Activated CD8-positive, alpha-beta memory T cell treated with anti-CD3 and anti-CD28 coated beads, Interleukin-2, amount 50 U/mL, for 1 hour (primary cell): ENCODE data around the gene MYL10.
"Not testable (repeated sequence)": the region's sequence is repeated elsewhere in the genome, so short reads cannot be mapped to it uniquely, and the experiment has no call there.

Source experiments
- DNase-seq: peaks from one replicate; pipeline ENCODE4 v3.0.0-alpha.2; 2020; ENCODE audit errors: extremely low read depth

Gene MYL10

DNA sequence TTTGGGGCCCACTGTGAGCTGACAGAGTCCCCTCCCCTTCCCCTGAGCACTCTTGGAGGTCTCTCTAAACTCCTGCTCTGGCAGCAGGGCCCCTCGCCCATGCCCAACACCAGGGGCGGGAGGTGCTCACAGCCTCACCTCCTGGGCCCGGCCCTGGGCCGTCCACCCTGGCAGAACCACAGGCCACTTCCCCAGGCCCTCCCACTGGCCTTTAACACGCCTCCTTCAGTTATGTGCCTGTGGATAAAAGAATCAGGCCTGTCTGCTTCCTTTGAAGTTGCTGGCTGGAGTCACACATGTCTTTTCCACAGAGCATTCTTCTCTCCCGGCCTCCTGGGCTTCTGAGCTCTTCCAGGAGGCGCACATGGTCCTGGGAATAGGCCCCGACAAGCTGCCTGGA lies 10.2 kb downstream of the MYL10 start:
- no peak for DNase-seq

DNA sequence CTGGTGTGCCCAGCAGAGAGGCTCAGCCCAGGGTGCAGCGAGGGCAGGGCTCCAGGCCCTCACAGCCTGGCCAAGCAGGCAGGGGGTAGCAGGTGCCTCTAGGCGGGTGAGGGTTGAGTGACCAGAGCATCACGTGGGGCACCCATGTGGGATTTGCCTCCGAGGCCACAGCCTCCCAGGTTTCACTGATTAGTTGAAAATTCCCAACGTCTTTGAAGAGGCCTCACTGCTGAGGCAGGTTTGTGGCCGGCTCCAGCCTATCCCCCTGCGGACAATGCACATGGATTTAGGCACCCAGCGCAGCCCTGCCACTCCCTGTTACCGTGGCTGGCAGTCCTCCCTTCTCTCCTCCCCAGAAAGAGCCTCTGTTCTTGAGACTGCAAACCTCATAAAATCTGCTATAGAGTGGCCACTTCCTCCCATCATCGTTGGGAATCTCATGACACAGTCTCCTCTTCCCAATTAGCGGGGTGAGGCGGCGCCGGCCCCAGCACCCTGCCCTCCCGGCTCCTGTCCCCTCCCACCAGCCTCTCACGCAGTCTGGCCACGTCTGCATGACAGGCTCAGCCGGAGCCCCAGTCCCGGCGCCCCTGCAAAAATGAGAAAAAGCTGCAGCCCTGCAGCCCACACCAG lies 10.8 kb downstream of the MYL10 start:
- DNase-seq: no peak

DNA sequence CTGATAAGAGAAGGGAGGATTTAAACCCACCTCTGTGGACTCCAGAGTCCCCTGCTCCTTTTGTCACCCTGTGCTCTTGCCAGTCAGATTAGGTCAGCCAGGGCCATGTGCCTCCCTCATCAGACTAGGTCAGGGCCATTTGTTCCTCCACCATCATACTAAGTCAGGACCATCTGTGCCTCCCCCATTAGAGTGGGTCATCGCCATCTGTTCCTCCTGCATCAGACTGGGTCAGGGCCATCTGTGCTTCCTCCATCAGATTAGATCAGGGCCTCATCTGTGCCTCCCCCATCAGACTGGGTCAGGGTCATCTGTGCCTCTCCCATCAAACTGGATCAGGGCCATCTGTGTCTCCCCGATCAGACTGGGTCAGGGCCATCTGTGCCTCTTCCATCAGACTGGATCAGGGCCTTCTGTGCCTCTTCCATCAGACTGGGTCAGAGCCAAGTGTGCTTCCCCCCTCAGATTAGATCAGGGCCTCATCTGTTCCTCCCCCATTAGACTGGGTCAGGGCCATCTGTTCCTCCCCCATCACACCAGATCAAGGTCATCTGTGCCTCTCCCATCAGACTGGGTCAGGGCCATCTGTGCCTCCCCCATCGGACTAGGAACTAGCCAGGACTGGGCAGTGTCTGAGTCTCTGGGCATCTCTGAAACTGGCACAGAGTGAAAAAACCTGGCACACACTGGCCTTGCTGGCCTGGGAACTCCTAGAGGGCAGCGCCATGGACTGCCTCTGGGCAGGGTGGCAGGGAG lies 11.5 kb downstream of the MYL10 start:
- no peak for DNase-seq

DNA sequence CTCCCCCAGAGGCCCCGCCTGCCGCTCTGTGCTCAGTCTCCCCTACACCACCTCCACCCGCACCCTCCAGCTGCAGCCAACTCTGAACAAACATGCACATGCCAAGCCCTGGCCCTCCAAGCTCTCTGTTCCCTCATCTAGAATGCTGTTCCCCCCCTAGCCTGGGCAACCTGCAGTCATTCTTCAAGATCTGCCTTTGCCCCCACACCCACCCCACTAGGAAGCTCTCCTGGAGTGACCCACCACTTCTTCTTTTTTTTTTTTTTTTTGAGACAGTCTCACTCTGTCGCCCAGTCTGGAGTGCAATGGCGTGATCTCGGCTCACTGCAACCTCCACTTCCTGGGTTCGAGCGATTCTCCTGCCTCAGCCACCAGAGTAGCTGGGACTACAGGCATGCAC lies 13.7 kb downstream of the MYL10 start:
- DNase-seq: no peak

DNA sequence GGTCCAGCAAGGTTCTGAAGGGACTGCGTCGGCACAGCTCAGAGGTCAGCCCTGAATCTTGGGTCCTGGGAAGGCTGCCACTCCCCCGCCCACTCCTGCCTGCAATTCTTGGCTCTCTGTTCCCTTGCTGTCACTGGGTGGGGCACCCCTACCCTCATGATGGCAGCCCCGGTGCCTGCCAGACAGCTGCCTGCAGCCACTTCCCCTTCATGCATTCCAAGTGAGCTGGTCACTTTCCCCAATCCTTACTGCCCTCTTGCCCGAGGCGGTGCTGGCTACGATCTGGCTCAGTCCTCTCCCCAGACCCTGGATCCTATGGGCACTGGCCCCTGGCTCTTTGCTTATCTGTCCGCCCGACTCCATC lies 14.2 kb downstream of the MYL10 start:
- DNase-seq: no peak

DNA sequence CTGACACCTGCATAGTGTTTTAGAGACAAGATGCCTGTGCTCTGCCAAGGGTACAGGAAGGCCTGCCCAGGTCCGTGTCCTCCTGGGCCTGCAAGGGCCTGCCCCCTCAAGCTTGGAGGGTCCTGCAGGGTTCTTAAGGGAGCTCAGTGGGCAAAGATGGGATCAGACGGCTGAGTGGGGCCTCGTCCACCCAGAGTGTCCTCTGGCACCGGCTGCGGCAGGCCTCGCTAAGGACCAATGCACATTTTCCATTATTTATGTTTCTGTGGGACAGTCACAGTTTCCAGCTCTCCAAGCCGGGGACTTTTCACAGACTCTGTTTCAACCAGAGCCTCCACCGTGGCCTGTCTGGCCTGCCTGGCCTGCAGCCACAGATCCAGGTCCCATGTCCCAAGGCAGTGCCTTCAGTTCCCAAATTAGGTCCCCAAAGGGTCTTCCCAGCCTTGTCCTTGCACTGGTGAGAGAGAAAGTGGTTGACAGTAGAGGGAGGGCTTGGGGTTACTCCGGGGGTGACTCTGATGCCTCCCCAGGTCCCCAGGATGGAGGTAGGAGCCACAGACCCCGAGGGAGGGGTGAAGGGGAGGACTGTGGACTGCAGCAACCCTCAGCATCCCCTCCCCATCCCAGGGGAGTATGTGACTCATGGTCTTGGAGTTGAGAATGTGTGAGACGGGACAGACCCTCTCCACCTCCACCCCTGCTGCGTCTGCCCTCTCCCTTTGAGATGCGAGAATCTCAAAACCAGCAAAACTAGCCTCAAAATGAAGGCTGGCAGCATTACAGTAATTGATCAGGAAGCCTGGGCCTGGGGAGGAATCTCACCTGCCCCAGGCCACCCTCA lies 14.8 kb downstream of the MYL10 start:
- DNase-seq: no peak

DNA sequence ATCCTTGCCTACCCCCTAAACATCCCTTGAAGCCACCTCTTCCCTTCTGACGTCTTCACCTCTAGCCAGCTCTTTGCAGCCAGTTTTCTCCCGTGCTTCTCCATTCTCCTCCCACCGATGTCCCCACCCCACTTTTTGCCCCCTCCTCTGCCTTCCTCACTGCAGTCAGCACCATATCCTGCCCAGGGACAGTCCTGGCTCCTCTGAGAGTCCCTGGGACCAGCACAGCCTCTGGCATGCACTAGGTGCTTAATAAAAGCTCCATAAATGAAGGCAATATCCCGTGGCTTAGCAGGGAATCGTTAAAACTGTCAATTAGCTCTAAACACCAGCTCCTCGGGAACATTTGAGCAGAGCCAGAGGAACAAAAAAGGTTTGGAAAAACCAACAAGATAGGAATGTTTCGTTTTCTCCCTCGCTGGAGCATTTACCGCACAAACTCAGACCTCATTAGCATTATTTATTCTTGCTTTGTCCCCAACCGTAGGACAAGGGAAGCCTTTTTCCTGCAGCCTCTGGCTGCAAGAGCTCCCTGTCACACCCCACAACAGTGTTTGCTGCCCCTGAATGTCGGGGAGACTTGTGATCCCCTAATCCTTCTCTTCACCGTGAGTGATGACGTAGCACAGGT lies 16.1 kb downstream of the MYL10 start:
- DNase-seq: no peak

DNA sequence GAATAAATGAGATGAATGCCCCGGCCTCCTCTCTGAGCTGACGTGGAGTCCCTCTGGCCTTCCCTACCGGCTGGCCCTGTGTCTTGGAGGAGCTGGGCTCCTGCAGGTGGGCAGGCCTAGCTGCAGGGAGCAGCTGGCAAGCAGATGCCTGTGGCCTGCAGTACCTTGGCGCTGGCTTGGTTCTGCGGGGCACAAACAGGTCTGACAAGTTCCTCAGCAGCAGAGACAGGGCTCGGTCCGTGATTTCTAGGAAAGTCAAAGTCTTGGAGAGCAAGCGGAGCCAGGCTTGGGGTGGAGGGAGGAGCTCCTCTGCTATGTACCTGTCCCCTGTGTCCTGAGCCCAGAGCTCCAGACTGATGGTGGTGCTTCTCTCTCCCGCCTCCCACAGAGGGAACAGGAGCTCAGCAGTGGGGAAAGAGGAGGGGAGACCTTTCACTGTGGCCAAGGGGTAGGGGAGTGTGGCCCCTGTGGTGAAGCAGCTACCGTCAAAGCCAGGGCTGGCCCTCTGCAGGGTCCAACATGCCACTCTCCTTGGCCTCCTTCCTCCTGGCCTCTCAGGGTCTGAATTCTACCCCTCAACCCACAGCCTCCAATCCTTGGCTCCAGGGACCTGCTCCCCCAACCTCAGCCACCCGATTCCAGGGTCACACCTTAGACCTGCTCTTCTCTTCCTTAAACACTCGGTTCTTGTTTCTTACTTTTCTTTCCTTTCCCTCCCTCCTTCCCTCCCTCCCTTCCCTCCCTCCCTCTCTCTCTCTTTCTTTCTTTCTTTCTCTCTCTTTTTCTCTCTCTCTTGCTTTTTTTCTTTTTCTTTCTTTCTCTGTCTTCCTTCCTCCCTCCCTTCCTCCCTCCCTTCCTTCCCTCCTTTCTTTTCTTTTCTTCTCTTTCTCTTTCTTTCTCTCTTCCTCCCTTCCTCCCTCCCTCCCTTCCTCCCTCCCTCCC lies 20.1 kb downstream of the MYL10 start:
- no peak for DNase-seq

DNA sequence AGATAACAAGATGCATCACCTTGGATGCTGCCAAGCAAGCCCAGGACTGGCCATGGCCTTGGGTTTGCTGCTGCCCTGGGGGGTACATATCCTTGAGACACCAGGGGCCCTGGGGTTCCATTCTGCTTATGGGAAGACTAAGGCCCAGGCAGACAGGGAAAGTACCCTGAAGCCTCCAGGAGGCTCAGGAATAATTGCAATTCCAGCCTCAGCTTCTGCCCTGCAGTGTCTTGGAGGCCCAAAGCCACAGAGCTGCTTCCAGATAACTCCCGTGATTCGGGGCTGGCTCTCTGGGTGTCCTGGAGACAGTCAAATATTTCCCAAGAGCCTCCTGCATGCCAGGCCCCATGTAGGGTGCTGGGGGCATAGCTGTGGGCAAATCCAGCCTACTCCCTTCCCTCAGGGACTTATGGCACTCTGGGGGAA lies 22.6 kb downstream of the MYL10 start:
- no peak for DNase-seq

DNA sequence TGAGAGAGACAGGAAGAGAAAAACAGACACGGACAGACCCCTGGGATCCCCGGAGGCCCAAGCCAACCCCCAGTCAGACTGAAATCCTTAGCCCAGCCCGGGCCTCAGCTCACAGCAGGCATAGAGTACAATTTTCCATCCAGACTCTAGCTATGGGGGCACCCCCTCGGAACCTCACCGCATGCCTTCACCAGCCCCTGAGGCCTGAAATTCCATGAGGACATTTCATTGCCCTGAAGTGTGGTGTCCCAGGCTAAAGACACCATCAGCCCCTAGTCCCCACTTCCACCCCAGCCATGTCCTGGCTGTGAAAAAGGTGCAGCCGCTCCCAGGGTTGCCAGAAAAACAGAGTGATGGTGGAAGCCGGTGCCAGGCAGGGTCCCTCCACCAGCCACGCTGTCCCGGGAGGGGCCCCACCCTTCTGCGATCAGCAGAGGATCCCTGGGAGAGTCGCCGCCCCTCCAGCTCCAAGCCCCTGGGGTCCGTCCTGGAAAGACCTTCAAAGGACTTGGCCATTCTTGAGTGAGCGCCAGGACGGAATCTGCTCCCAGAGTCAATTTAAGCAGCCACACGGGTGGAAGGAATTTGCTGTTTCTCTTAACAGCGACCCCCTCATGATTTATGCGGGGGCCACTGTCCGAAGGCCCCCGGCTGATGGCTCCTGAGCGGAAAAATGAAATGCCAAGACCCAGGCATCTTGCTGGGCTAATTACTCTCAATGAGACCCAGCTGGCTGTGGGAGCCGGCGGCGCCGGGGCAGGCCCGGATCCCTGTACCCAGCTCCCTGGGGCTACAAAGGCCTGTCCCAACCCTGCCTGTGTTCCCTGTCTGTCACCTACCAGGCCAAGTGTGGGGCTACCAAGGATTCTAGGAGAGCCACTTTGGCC lies 23.2 kb downstream of the MYL10 start:
- no peak for DNase-seq

DNA sequence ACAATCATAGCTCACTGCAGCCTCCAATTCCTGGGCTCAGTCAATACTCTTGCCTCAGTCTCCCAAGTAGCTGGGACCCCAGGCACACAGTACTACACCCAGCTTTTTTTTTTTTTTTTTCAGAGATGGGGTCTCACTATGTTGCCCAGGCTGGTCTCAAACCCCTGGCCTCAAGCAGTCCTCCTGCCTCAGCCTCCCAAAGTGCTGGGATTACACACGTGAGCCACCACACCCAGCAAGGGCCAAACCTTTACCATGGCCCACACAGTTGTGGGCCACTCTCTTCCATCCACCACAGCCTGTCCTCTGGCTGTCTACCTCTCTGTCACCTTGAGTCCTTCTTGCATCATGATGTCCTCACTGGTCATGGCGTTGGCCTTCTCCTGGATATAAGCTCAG lies 24.2 kb downstream of the MYL10 start:
- not testable (repeated sequence) for DNase-seq

DNA sequence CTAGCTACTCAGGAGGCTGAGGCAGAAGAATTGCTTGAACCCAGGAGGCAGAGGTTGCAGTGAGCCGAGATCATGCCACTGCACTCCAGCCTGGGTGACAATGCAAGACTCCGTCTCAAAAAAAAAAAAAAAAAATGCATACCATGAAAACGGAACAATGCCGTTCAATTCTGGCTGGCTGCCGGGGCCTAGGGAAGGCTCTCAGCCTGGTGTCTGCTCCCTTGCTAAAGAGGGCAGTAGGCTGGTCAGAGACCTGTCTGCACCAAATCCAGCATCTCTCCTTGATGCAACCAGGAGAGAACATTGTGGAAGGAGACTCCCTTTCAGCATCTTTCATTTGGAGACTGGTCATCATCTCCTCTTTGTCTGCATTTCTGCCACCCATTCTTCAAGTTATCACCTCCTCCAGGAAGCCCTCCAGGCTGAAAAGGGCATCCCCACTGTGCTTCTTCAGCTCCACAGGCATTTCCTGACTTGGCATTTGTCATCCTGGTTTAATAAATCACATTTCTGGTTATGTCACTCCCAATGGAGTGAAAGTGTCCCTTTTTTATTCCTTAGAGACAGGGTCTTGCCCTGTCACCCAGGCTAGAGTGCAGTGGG lies 24.7 kb downstream of the MYL10 start:
- DNase-seq: no peak

DNA sequence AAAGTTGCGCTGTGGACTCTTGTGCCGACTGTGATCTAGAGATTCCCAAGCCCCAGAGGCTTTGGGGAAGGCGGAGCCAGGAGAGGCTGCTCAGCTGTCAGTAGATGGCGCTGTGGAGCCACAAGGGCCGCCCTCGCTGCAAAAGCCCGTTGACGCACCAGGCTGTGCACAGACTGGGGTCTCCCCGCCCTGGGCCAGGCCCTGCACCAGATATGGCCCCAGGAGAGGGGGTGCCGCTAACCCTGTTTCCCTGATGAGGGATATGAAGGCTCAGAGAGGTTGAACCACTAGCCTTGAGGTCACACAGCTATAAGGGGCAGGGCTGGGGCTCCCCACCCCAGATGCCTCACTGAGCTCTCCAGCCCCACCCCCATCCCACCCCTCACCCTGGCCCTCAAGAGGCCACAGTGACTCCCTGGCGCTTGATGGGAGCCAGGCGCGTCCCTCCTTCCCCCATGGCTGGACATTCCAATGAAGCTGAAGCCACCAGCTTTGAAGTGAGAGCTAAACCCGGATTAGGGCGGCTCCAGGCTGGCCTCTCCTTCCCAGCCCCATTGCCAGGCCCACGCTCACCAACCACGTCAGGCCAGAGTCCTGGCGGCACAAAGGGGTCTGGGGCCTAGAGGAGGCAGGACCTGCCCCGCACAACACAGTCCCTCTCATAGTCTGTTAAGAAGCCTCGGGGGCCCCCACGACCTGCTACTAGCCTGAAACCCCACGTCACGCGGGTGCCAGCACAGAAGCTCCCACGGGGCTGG lies 26.4 kb downstream of the MYL10 start:
- DNase-seq: peak; percentile 4

DNA sequence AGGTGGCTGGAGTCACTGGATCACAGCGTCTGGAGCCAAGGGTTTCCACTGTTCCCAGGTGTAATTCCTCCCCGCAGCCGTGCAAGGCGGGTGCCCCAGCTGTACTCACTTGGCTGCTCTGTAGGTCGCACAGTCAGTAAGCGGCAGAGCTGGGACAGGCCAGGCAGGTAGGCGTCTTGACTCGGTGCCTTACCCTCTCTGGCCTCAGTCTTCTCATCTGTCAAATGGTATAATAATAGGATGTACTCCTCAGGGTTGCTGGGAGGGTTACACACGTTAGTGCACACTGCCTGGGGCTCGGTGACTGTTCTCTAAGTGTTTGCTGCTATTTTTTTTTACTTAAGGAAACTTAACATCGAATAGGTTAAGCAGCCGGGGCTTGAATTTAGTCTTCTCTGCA lies 27.0 kb downstream of the MYL10 start:
- no peak for DNase-seq

DNA sequence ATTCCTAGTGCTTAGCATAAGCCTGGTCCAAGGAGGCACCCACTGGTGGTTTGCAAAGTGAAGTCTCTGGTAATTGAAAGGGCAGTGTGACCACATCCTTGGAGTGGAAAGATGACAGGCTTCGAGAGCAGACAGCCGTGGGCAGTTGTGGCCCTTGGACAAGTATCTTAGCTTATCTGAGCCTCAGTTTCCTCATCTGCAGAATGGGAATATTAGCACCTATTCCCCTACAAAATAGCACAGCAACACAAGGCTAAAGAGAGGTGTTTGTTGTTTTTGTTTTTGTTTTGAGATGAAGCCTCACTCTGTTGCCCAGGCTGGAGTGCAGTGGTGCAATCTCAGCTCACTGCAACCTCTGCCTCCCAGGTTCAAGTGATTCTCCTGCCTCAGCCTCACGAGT lies 29.3 kb downstream of the MYL10 start:
- DNase-seq: no peak

DNA sequence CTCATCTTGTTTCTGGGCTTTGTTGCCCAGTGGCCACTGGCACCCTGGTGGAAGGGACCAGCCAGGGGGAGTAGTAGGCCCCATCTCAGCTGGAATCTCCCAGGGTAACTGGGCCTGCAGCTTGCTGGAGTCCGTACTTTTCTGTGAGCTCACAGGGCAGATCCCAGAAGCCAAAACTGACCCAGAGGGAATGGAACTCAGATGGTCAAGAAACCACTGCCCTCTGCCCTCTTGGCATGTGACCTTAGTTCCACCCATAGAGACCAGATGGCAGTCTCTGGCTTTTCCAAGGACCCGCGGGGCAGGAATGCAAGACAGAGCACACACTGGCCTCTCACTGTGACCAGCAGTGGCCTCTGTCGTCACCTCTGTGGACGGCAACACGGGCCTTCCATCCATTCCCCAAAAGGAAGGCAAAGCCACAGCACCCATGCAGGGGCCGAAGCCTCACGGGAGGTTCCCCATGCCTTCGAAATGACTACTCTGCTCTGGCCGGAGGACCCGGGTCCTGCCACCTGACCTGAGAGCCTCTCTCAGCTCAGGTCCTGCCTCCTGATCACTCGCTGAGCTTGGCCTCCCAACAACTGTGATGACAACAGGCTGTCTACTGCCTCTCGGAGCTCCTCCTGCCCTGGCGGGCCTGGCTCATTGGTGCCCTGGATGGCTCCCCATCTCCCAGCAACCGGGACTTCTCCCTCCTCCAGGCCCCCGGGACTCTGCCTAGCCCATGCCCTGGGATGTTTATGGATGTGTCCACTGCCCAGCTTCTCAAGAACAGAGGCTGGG lies 29.9 kb downstream of the MYL10 start:
- DNase-seq: no peak

DNA sequence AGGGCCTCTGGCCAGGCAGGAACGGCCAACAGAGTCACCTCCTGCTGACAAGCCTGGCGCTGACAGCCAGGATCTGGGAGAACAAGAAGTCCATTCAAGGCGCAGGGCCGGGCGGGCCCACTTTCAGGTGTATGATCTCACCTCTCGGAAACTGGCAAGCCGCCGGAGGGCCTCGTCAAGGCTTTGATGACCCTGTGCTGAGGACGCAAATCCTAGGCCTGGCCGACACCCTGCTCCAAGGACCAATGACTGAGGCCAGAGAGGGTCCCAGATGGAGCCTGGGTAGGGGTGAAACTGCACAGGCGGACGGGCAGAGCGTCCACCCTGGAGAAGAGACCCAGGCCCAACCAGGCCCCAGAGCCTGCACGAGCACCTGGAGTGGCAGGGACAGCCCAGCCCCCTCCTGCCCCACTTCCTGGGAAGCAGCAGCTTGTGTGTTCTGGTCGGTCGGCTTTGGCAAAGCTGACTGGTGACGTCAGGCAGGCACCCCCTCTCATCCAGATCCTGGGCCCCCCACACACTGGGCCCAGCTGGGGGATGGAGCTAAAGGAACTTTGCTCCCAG lies 30.6 kb downstream of the MYL10 start:
- DNase-seq: no peak

DNA sequence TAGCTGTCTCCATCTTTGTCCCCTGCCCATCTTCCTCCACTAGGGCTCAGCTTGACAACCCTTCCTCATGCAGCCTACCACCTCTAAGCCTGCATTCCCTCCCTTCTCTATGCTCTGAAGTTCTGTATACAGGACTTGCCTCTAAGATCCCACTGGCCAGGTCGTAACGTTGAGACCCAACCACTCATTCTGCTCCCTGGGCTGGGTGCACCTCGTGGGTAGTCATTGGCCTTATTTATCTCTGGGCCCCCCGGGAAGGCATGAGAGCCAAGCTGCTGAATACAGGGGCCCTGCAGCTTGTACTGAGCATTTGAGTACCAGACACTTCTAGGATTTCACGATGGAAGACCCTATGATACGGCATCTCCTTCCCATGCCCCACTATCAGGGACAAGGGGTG lies 31.2 kb downstream of the MYL10 start:
- DNase-seq: no peak
